Naive thymus-derived CD4-positive, alpha-beta T cell (primary cell): ENCODE measurements around the gene TCEAL5. TPM values are rescaled to one million over a fixed set of nuclear protein-coding genes. Genes with fewer than 3 reads are reported as not detected.
"Not testable (repeated sequence)": the region's sequence is repeated elsewhere in the genome, so short reads cannot be mapped to it uniquely, and the experiment has no call there.

Experiments used
- ATAC-seq: fragments of 150-1000 bp; cut with Tn5 transposase; 2 replicates; pipeline ENCODE4 v1.10.0; 2021; ENCODE audit warnings: mild to moderate bottlenecking, moderate library complexity
- CTCF ChIA-PET: fragments of 350-600 bp; sonication (Branson Sonifier 250); formaldehyde crosslinking; loops from one replicate; lab custom pipeline; 2021; ENCODE audit warnings: antibody characterized with exemption; lab: Charles Lee
- POLR2A ChIA-PET: fragments of 350-600 bp; sonication (Branson Sonifier 250); formaldehyde crosslinking; loops from one replicate; lab custom pipeline; 2021; ENCODE audit warnings: antibody characterized with exemption, inconsistent platforms; lab: Charles Lee
- DNase-seq, 9 donors: peaks; one replicate each; pipeline versions ENCODE4 v3.0.0 to v3.0.0-alpha.2; 2020 to 2022; ENCODE audit warnings: mixed read lengths in 1 of 9
- H3K27ac ChIP-seq: one replicate; pipeline ENCODE4 v1.7.0; 2013; ENCODE audit warnings: mild to moderate bottlenecking, low read depth, low read length, moderate library complexity
- H3K27me3 ChIP-seq, 2 donors: one replicate each; pipeline ENCODE4 v1.7.0; 2013; ENCODE audit warnings: low read length in 2 of 2, mild to moderate bottlenecking in 2 of 2, moderate library complexity in 2 of 2; ENCODE audit not compliant: control insufficient read depth in 2 of 2, insufficient read depth in 2 of 2
- H3K36me3 ChIP-seq, 3 experiments: 1 replicate in 2 of 3; 2 replicates in 1 of 3; pipeline ENCODE4 v1.7.0; 2013; ENCODE audit warnings: low read length in 3 of 3, mild to moderate bottlenecking in 3 of 3, moderate library complexity in 1 of 3; ENCODE audit not compliant: insufficient read depth in 3 of 3, control insufficient read depth in 2 of 3
- H3K4me1 ChIP-seq, 2 donors: one replicate each; pipeline ENCODE4 v1.7.0; 2013; ENCODE audit warnings: low read length in 2 of 2, mild to moderate bottlenecking in 2 of 2, moderate library complexity in 1 of 2; ENCODE audit not compliant: control insufficient read depth in 2 of 2, insufficient read depth in 2 of 2
- H3K4me3 ChIP-seq: 2 replicates; pipeline ENCODE4 v1.7.0; 2013; ENCODE audit warnings: mild to moderate bottlenecking, low read length
- H3K9me3 ChIP-seq, 3 experiments: 1 replicate in 2 of 3; 2 replicates in 1 of 3; pipeline ENCODE4 v1.7.0; 2013; ENCODE audit warnings: low read length in 3 of 3; ENCODE audit not compliant: control insufficient read depth in 2 of 3
- H3K27ac Mint-ChIP-seq, 9 donors: one replicate each; pipeline ENCODE4 v1.8.0; 2020 to 2022; ENCODE audit warnings: mixed read lengths in 9 of 9, mild to moderate bottlenecking in 8 of 9, moderate library complexity in 5 of 9, inconsistent platforms in 2 of 9
- H3K27me3 Mint-ChIP-seq, 5 donors: one replicate each; pipeline ENCODE4 v1.8.0; 2021 to 2022; ENCODE audit warnings: mixed read lengths in 5 of 5, mild to moderate bottlenecking in 1 of 5
- H3K36me3 Mint-ChIP-seq, 5 donors: one replicate each; pipeline ENCODE4 v1.8.0; 2020 to 2022; ENCODE audit warnings: mixed read lengths in 5 of 5, mild to moderate bottlenecking in 3 of 5, inconsistent platforms in 1 of 5
- H3K4me1 Mint-ChIP-seq, 7 donors: one replicate each; pipeline ENCODE4 v1.8.0; 2020 to 2022; ENCODE audit warnings: mixed read lengths in 7 of 7, mild to moderate bottlenecking in 3 of 7, inconsistent platforms in 1 of 7
- H3K4me3 Mint-ChIP-seq, 10 donors: one replicate each; pipeline ENCODE4 v1.8.0; 2020 to 2022; ENCODE audit warnings: mild to moderate bottlenecking in 10 of 10, mixed read lengths in 10 of 10, moderate library complexity in 6 of 10, inconsistent platforms in 2 of 10
- H3K9me3 Mint-ChIP-seq, 11 donors: one replicate each; pipeline ENCODE4 v1.8.0; 2020 to 2022; ENCODE audit warnings: mixed read lengths in 11 of 11, mild to moderate bottlenecking in 4 of 11, inconsistent platforms in 1 of 11, moderate library complexity in 1 of 11
- intact Hi-C, 2 donors: fragments of 100-400 bp; cut with micrococcal nuclease; formaldehyde crosslinking; loops; one replicate each; pipeline ENCODE4 v1.15.1; 2023
- polyA plus RNA-seq, 2 donors: library from polyadenylated mRNA; unstranded; fragments of 300-500 nt; fragmentation: Illumina TruSeq; gene quantifications; one replicate each; pipeline ENCODE4 v1.2.3, GENCODE V29; 2021
- total RNA-seq, 6 experiments: library from RNA in 5 of 6; stranded (reverse) in 5 of 6; gene quantifications; 1 replicate in 5 of 6; 2 replicates in 1 of 6; pipeline ENCODE4 v1.2.3 and lab custom pipeline; 2021 to 2026

Gene TCEAL5
- total and polyA plus RNA-seq, 7 experiments from 2014 or later: not detected

GRCh38 chrX:103248553-103248952, 28.0 kb downstream of the TCEAL5 start:
- Histone ChIP-seq H3K27me3 (no peaks in the 10 kb centered on the region), H3K36me3 (no peaks in the 10 kb centered on the region), H3K4me3 (no peak overlapping the region), H3K27ac (no peak overlapping the region), H3K4me1 (no peaks in the 10 kb centered on the region), H3K9me3 (no peaks in the 10 kb centered on the region)
- intact Hi-C loops: loop anchor here (1.0 kb wide), 3 partner anchors 37 to 297 kb away; no protein-coding TSS in a partner anchor
- H3K27me3 Mint-ChIP-seq: peaks cover 0 to 12% (median 0%) of the 10 kb centered on the region in 5 donors
- ChIA-PET CTCF (interaction anchor here (0.6 to 1.4 kb wide), 4 partner anchors 10 to 215 kb away, joined by 3 to 5 read pairs (median 4); no protein-coding TSS in a partner anchor), POLR2A (interaction anchor here (0.8 kb wide), 1 partner anchor 41 kb away, joined by 3 read pairs; no protein-coding TSS in a partner anchor)
- H3K9me3 Mint-ChIP-seq: no peaks in the 10 kb centered on the region
- H3K4me1 Mint-ChIP-seq: peaks cover 3 to 16% (median 4%) of the 10 kb centered on the region in 7 donors
- no peaks in the 10 kb centered on the region for H3K36me3 Mint-ChIP-seq
- H3K4me3 Mint-ChIP-seq: no peak overlapping the region
- no peak overlapping the region for H3K27ac Mint-ChIP-seq
- DNase-seq: peak in 4 of 9 donors; percentile 8 to 27 (median 14)
- ATAC-seq: no peak

GRCh38 chrX:103240155-103240554, 36.4 kb downstream of the TCEAL5 start:
- H3K27ac ChIP-seq: no peak overlapping the region
- H3K4me1 ChIP-seq: no peaks in the 10 kb centered on the region
- H3K4me1 Mint-ChIP-seq: no peaks in the 10 kb centered on the region
- H3K36me3 Mint-ChIP-seq: no peaks in the 10 kb centered on the region
- no peak overlapping the region for H3K27ac Mint-ChIP-seq
- no peaks in the 10 kb centered on the region for H3K9me3 Mint-ChIP-seq
- CTCF ChIA-PET: no interaction called here
- H3K27me3 Mint-ChIP-seq: peaks cover 0 to 10% (median 0%) of the 10 kb centered on the region in 5 donors
- no peak overlapping the region for H3K4me3 Mint-ChIP-seq
- ATAC-seq (no peak), DNase-seq (no peak)
- intact Hi-C loops: no loop called here
- no peaks in the 10 kb centered on the region for H3K36me3 ChIP-seq
- H3K9me3 ChIP-seq: no peaks in the 10 kb centered on the region
- no peaks in the 10 kb centered on the region for H3K27me3 ChIP-seq
- POLR2A ChIA-PET: no interaction called here
- H3K4me3 ChIP-seq: no peak overlapping the region

- Histone ChIP-seq H3K27ac (no peak overlapping the region), H3K4me3 (no peak overlapping the region), H3K9me3 (no peaks in the 10 kb centered on the region), H3K36me3 (no peaks in the 10 kb centered on the region), H3K27me3 (no peaks in the 10 kb centered on the region), H3K4me1 (no peaks in the 10 kb centered on the region)
- ChIA-PET POLR2A (no interaction called here), CTCF (no interaction called here)
- H3K27ac Mint-ChIP-seq: no peak overlapping the region
- intact Hi-C loops: no loop called here
- peaks cover 0 to 6% (median 0%) of the 10 kb centered on the region in 5 donors for H3K27me3 Mint-ChIP-seq
- H3K4me3 Mint-ChIP-seq: no peak overlapping the region
- H3K36me3 Mint-ChIP-seq: no peaks in the 10 kb centered on the region
- no peaks in the 10 kb centered on the region for H3K4me1 Mint-ChIP-seq
- no peak for DNase-seq
- H3K9me3 Mint-ChIP-seq: no peaks in the 10 kb centered on the region
- ATAC-seq: no peak
Observed at GRCh38 chrX:103236296-103236695, 40.3 kb downstream of the TCEAL5 start.

GRCh38 chrX:103235608-103236007, 40.9 kb downstream of the TCEAL5 start:
- POLR2A ChIA-PET, H3K4me1 Mint-ChIP-seq, H3K27me3 ChIP-seq, H3K4me3 Mint-ChIP-seq, intact Hi-C loops, CTCF ChIA-PET, H3K36me3 ChIP-seq, H3K27ac Mint-ChIP-seq, ATAC-seq, H3K27me3 Mint-ChIP-seq, H3K36me3 Mint-ChIP-seq, DNase-seq, H3K4me3 ChIP-seq, H3K9me3 Mint-ChIP-seq, H3K9me3 ChIP-seq, H3K27ac ChIP-seq, H3K4me1 ChIP-seq: not testable (repeated sequence)

GRCh38 chrX:103234869-103235268, 41.7 kb downstream of the TCEAL5 start:
- Histone ChIP-seq H3K4me3 (no peak overlapping the region), H3K27me3 (no peaks in the 10 kb centered on the region), H3K27ac (no peak overlapping the region), H3K4me1 (no peaks in the 10 kb centered on the region), H3K36me3 (no peaks in the 10 kb centered on the region), H3K9me3 (no peaks in the 10 kb centered on the region)
- intact Hi-C loops: no loop called here
- ChIA-PET CTCF (no interaction called here), POLR2A (no interaction called here)
- Mint-ChIP-seq H3K4me3 (no peak overlapping the region), H3K36me3 (no peaks in the 10 kb centered on the region), H3K27ac (no peak overlapping the region), H3K4me1 (no peaks in the 10 kb centered on the region), H3K27me3 (peaks cover 0 to 6% (median 0%) of the 10 kb centered on the region in 5 donors), H3K9me3 (no peaks in the 10 kb centered on the region)
- ATAC-seq: no peak
- DNase-seq: no peak

- Mint-ChIP-seq H3K36me3 (no peaks in the 10 kb centered on the region), H3K4me1 (no peaks in the 10 kb centered on the region), H3K9me3 (no peaks in the 10 kb centered on the region), H3K4me3 (no peak overlapping the region), H3K27ac (no peak overlapping the region), H3K27me3 (peaks cover 0 to 8% (median 0%) of the 10 kb centered on the region in 5 donors)
- H3K27ac ChIP-seq: no peak overlapping the region
- no peaks in the 10 kb centered on the region for H3K27me3 ChIP-seq
- ATAC-seq (no peak), DNase-seq (no peak)
- ChIA-PET POLR2A (no interaction called here), CTCF (no interaction called here)
- no peaks in the 10 kb centered on the region for H3K36me3 ChIP-seq
- H3K4me3 ChIP-seq: no peak overlapping the region
- H3K4me1 ChIP-seq: no peaks in the 10 kb centered on the region
- intact Hi-C loops: no loop called here
- H3K9me3 ChIP-seq: no peaks in the 10 kb centered on the region
Observed at GRCh38 chrX:103233263-103233662, 43.3 kb downstream of the TCEAL5 start.

- H3K4me1 ChIP-seq, POLR2A ChIA-PET, DNase-seq, H3K9me3 ChIP-seq, H3K27me3 ChIP-seq, H3K36me3 Mint-ChIP-seq, intact Hi-C loops, H3K4me3 ChIP-seq, H3K27ac ChIP-seq, H3K36me3 ChIP-seq, H3K9me3 Mint-ChIP-seq, ATAC-seq, H3K27ac Mint-ChIP-seq, H3K4me3 Mint-ChIP-seq, H3K4me1 Mint-ChIP-seq, CTCF ChIA-PET: not testable (repeated sequence)
- peaks cover 4 to 39% (median 7%) of the 10 kb centered on the region in 5 donors for H3K27me3 Mint-ChIP-seq
Observed at GRCh38 chrX:103225918-103226317, 50.6 kb downstream of the TCEAL5 start.
